Liver (tissue), 9 donors: Measurements from ENCODE around the gene SOX6. TPM values are rescaled to one million over a fixed set of nuclear protein-coding genes. Genes with fewer than 3 reads are reported as not detected.
A peak's percentile ranks its signal among the peaks of the same experiment; 100 is the strongest.

Experiments used
- DNase-seq: peaks from one replicate; pipeline ENCODE4 v3.0.0-alpha.2; 2017; ENCODE audit warnings: low spot score
- H3K27ac ChIP-seq, 2 donors: one replicate each; pipeline ENCODE4 v1.7.0; 2013; ENCODE audit warnings: inconsistent platforms in 2 of 2, low read length in 2 of 2, control low read depth in 1 of 2, low read depth in 1 of 2, mild to moderate bottlenecking in 1 of 2
- H3K27me3 ChIP-seq, 4 donors: one replicate each; pipeline versions ENCODE4 v1.6.1 to v1.7.0; 2013; ENCODE audit warnings: low read length in 3 of 4, inconsistent platforms in 1 of 4, mild to moderate bottlenecking in 1 of 4, moderate library complexity in 1 of 4; ENCODE audit not compliant: control insufficient read depth in 4 of 4, insufficient read depth in 4 of 4
- H3K36me3 ChIP-seq, 4 donors: one replicate each; pipeline versions ENCODE4 v1.6.1 to v1.7.0; 2013; ENCODE audit warnings: low read length in 3 of 4, mild to moderate bottlenecking in 3 of 4, low read depth in 1 of 4, moderate library complexity in 1 of 4; ENCODE audit not compliant: control insufficient read depth in 4 of 4, insufficient read depth in 3 of 4
- H3K4me1 ChIP-seq, 4 donors: one replicate each; pipeline versions ENCODE4 v1.6.1 to v1.7.0; 2013; ENCODE audit warnings: low read length in 3 of 4, mild to moderate bottlenecking in 3 of 4, moderate library complexity in 1 of 4; ENCODE audit not compliant: control insufficient read depth in 4 of 4, insufficient read depth in 4 of 4
- H3K4me3 ChIP-seq, 3 donors: one replicate each; pipeline versions ENCODE4 v1.6.1 to v1.7.0; 2013; ENCODE audit warnings: low read length in 3 of 3, control low read depth in 1 of 3, low read depth in 1 of 3, mild to moderate bottlenecking in 1 of 3
- H3K9ac ChIP-seq, 2 donors: one replicate each; pipeline ENCODE4 v1.7.0; 2013; ENCODE audit warnings: low read length in 2 of 2, mild to moderate bottlenecking in 2 of 2, moderate library complexity in 2 of 2, control low read depth in 1 of 2, low read depth in 1 of 2
- H3K9me3 ChIP-seq, 4 donors: one replicate each; pipeline versions ENCODE4 v1.6.1 to v1.7.0; 2013; ENCODE audit warnings: low read length in 3 of 4; ENCODE audit not compliant: control insufficient read depth in 4 of 4
- CTCF ChIP-seq: fragments of 150-350 bp; IDR thresholded peaks from 2 replicates; pipeline ENCODE4 v1.5.1; 2017; ENCODE audit warnings: improper control_type of control experiment, low read depth, low read length; ENCODE audit not compliant: missing input control
- EGR1 ChIP-seq, 2 donors: IDR thresholded peaks; 2 replicates each; pipeline ENCODE4 v1.6.1; 2016 to 2018; ENCODE audit warnings: antibody characterized with exemption in 2 of 2, low read depth in 2 of 2
- FOXA1 ChIP-seq: IDR thresholded peaks from 2 replicates; pipeline ENCODE4 v1.6.1; 2016; ENCODE audit warnings: antibody characterized with exemption
- FOXA2 ChIP-seq: IDR thresholded peaks from 2 replicates; pipeline ENCODE4 v1.6.1; 2016; ENCODE audit warnings: antibody characterized with exemption
- GABPA ChIP-seq, 2 donors: IDR thresholded peaks in 1 of 2; conservative IDR thresholded peaks in 1 of 2; 2 replicates each; pipeline ENCODE4 v1.6.1; 2016; ENCODE audit warnings: antibody characterized with exemption in 2 of 2, mild to moderate bottlenecking in 1 of 2, moderate library complexity in 1 of 2
- HNF4A ChIP-seq, 2 donors: conservative IDR thresholded peaks; 2 replicates each; pipeline ENCODE4 v1.6.1; 2016; ENCODE audit warnings: antibody characterized with exemption in 2 of 2, mild to moderate bottlenecking in 2 of 2
- HNF4G ChIP-seq: IDR thresholded peaks from 2 replicates; pipeline ENCODE4 v1.6.1; 2016; ENCODE audit warnings: antibody characterized with exemption
- JUND ChIP-seq, 2 donors: IDR thresholded peaks; 2 replicates each; pipeline ENCODE4 v1.6.1; 2016; ENCODE audit warnings: antibody characterized with exemption in 2 of 2
- NR2F2 ChIP-seq: IDR thresholded peaks from 2 replicates; pipeline ENCODE4 v1.6.1; 2016; ENCODE audit warnings: antibody characterized with exemption
- RAD21 ChIP-seq, 2 donors: IDR thresholded peaks; 2 replicates each; pipeline ENCODE4 v1.6.1; 2016; ENCODE audit warnings: antibody characterized with exemption in 2 of 2, mild to moderate bottlenecking in 2 of 2
- RXRA ChIP-seq, 2 donors: IDR thresholded peaks; 2 replicates each; pipeline ENCODE4 v1.6.1; 2017 to 2018; ENCODE audit warnings: antibody characterized with exemption in 2 of 2, mild to moderate bottlenecking in 1 of 2
- SP1 ChIP-seq: IDR thresholded peaks from 2 replicates; pipeline ENCODE4 v1.6.1; 2018; ENCODE audit warnings: antibody characterized with exemption, mild to moderate bottlenecking
- TAF1 ChIP-seq: conservative IDR thresholded peaks from 2 replicates; pipeline ENCODE4 v1.6.1; 2016; ENCODE audit warnings: antibody characterized with exemption, mild to moderate bottlenecking
- YY1 ChIP-seq: IDR thresholded peaks from 2 replicates; pipeline ENCODE4 v1.6.1; 2016; ENCODE audit warnings: antibody characterized with exemption, mild to moderate bottlenecking
- WGBS: extraction: QIAGEN DNeasy Blood & Tissue Kit; methylation state at CpG from one replicate; pipeline ENCODE4 v1.1.7; 2013; 5-methylcytosine and 5-hydroxymethylcytosine counted together
- polyA plus RNA-seq, 2 donors: library from polyadenylated mRNA; stranded (reverse) in 1 of 2; unstranded in 1 of 2; fragments of 200-250 nt in 1 of 2; fragments of >200 nt in 1 of 2; fragmentation: Nextera tagmentation in 1 of 2; extraction: Ambion mirVana in 1 of 2; gene quantifications; one replicate each; pipeline versions ENCODE4 v1.2.1 to v1.2.3, GENCODE V29; 2013 to 2015
- total RNA-seq, 2 donors: library from RNA; depleted of rRNA; stranded (reverse); fragments of >200 nt; gene quantifications; one replicate each; pipeline ENCODE4 v1.2.3, GENCODE V29; 2014
- TF ChIP-seq, protein P1 (sequence below): IDR thresholded peaks from 2 replicates; pipeline ENCODE4 v1.6.1; 2016; ENCODE audit warnings: antibody characterized with exemption, mild to moderate bottlenecking
- TF ChIP-seq, protein P2 (sequence below): IDR thresholded peaks from 2 replicates; pipeline ENCODE4 v1.6.1; 2016; ENCODE audit warnings: antibody characterized with exemption
- TF ChIP-seq, protein P3 (sequence below): IDR thresholded peaks from 2 replicates; pipeline ENCODE4 v1.6.1; 2016; ENCODE audit warnings: antibody characterized with exemption
- TF ChIP-seq, protein P4 (sequence below): IDR thresholded peaks from 2 replicates; pipeline ENCODE4 v1.6.1; 2016; ENCODE audit warnings: antibody characterized with exemption
- donor health status: healthy.
- donor health status: healthy.
- donor health status: healthy.
- donor health status: healthy.
- donor health status: healthy.

The SOX6 gene
- total and polyA plus RNA-seq, 4 donors = 2.4 to 111 (median 14.8) TPM

DNA sequence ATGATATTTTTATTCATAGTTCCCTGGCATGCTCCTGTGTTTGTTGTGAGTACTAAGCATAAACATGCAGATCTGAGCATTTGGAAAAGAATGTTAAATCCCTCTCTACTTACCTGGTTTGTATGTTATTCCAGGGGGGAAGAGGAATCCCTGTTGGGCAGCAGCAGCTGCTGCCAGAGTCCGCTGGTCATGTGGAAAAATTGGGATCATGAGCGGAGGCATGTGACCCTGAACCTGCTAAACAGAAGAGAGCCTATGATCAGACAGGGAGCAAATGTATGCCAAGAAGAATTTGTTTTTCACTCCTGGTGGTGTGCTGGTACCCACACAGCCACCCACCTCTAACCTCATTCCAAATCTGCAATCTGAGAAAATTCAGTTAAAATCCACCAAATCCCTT, 244.7 kb downstream of the SOX6 start:
- H3K36me3 ChIP-seq = no peaks in the 10 kb centered on the region
- H3K27ac ChIP-seq = peak overlapping the region; percentile 52 to 76
- no peak for DNase-seq
- peak overlapping the region in 2 of 3 donors; percentile 38 to 53 for H3K4me3 ChIP-seq
- TF ChIP-seq GABPA (IDR thresholded peaks at IDR 0.05 in 1 of 2, conservative IDR thresholded peaks at IDR 0.05 in 1 of 2) = no peak
- peak; percentile 53 for TF ChIP-seq SP1
- no peak for TF ChIP-seq EGR1 (IDR thresholded peaks at IDR 0.05; ENCODE audit: low read depth in 2 of 2)
- no peak for TF ChIP-seq HNF4G
- TF ChIP-seq, protein P1, sequence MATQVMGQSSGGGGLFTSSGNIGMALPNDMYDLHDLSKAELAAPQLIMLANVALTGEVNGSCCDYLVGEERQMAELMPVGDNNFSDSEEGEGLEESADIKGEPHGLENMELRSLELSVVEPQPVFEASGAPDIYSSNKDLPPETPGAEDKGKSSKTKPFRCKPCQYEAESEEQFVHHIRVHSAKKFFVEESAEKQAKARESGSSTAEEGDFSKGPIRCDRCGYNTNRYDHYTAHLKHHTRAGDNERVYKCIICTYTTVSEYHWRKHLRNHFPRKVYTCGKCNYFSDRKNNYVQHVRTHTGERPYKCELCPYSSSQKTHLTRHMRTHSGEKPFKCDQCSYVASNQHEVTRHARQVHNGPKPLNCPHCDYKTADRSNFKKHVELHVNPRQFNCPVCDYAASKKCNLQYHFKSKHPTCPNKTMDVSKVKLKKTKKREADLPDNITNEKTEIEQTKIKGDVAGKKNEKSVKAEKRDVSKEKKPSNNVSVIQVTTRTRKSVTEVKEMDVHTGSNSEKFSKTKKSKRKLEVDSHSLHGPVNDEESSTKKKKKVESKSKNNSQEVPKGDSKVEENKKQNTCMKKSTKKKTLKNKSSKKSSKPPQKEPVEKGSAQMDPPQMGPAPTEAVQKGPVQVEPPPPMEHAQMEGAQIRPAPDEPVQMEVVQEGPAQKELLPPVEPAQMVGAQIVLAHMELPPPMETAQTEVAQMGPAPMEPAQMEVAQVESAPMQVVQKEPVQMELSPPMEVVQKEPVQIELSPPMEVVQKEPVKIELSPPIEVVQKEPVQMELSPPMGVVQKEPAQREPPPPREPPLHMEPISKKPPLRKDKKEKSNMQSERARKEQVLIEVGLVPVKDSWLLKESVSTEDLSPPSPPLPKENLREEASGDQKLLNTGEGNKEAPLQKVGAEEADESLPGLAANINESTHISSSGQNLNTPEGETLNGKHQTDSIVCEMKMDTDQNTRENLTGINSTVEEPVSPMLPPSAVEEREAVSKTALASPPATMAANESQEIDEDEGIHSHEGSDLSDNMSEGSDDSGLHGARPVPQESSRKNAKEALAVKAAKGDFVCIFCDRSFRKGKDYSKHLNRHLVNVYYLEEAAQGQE = peak; percentile 67
- peak; percentile 49 to 55 for TF ChIP-seq HNF4A (conservative IDR thresholded peaks at IDR 0.05)
- TF ChIP-seq CTCF = no peak
- TF ChIP-seq RXRA (IDR thresholded peaks at IDR 0.05) = peak; percentile 28 to 45
- TF ChIP-seq FOXA1 = no peak
- TF ChIP-seq, protein P2, sequence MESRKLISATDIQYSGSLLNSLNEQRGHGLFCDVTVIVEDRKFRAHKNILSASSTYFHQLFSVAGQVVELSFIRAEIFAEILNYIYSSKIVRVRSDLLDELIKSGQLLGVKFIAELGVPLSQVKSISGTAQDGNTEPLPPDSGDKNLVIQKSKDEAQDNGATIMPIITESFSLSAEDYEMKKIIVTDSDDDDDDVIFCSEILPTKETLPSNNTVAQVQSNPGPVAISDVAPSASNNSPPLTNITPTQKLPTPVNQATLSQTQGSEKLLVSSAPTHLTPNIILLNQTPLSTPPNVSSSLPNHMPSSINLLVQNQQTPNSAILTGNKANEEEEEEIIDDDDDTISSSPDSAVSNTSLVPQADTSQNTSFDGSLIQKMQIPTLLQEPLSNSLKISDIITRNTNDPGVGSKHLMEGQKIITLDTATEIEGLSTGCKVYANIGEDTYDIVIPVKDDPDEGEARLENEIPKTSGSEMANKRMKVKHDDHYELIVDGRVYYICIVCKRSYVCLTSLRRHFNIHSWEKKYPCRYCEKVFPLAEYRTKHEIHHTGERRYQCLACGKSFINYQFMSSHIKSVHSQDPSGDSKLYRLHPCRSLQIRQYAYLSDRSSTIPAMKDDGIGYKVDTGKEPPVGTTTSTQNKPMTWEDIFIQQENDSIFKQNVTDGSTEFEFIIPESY = no peak
- TF ChIP-seq FOXA2 = no peak
- peak; percentile 86 for TF ChIP-seq TAF1
- TF ChIP-seq JUND (IDR thresholded peaks at IDR 0.05) = no peak
- peak; percentile 31 to 65 for TF ChIP-seq RAD21 (IDR thresholded peaks at IDR 0.05)
- TF ChIP-seq, protein P3, sequence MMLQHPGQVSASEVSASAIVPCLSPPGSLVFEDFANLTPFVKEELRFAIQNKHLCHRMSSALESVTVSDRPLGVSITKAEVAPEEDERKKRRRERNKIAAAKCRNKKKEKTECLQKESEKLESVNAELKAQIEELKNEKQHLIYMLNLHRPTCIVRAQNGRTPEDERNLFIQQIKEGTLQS = no peak
- TF ChIP-seq, protein P4, sequence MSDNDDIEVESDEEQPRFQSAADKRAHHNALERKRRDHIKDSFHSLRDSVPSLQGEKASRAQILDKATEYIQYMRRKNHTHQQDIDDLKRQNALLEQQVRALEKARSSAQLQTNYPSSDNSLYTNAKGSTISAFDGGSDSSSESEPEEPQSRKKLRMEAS = peak; percentile 43
- no peak for TF ChIP-seq NR2F2
- peak; percentile 89 for TF ChIP-seq YY1
- WGBS = 34% methylated on average over 2 of the region's 2 CpGs
- no peaks in the 10 kb centered on the region for H3K9me3 ChIP-seq
- peak overlapping the region; percentile 62 to 99 for H3K9ac ChIP-seq
- H3K4me1 ChIP-seq = peaks cover 4 to 41% (median 16%) of the 10 kb centered on the region in 4 donors
- H3K27me3 ChIP-seq = no peaks in the 10 kb centered on the region
